ENCODE data around the gene BCAS4.

GRCh38 chr20:50856475-50857041 lies 61.7 kb downstream of the BCAS4 start:
- TF ChIP-seq, protein P1, sequence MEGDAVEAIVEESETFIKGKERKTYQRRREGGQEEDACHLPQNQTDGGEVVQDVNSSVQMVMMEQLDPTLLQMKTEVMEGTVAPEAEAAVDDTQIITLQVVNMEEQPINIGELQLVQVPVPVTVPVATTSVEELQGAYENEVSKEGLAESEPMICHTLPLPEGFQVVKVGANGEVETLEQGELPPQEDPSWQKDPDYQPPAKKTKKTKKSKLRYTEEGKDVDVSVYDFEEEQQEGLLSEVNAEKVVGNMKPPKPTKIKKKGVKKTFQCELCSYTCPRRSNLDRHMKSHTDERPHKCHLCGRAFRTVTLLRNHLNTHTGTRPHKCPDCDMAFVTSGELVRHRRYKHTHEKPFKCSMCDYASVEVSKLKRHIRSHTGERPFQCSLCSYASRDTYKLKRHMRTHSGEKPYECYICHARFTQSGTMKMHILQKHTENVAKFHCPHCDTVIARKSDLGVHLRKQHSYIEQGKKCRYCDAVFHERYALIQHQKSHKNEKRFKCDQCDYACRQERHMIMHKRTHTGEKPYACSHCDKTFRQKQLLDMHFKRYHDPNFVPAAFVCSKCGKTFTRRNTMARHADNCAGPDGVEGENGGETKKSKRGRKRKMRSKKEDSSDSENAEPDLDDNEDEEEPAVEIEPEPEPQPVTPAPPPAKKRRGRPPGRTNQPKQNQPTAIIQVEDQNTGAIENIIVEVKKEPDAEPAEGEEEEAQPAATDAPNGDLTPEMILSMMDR (IDR thresholded peaks at IDR 0.05): no peak
- TF ChIP-seq POLR2A (IDR thresholded peaks at IDR 0.05): no peak
